COR-L47 (cell line): ENCODE results near the gene ZNF273.
"Not testable (repeated sequence)": the region's sequence is repeated elsewhere in the genome, so short reads cannot be mapped to it uniquely, and the experiment has no call there.

Experiments
- DNase-seq: peaks from one replicate; lab custom pipeline; 2025; lab: John Stamatoyannopoulos, UW

Gene ZNF273

GRCh38 chr7:64944667-64945502 is 41.8 kb downstream of the ZNF273 start:
- not testable (repeated sequence) for DNase-seq

DNA sequence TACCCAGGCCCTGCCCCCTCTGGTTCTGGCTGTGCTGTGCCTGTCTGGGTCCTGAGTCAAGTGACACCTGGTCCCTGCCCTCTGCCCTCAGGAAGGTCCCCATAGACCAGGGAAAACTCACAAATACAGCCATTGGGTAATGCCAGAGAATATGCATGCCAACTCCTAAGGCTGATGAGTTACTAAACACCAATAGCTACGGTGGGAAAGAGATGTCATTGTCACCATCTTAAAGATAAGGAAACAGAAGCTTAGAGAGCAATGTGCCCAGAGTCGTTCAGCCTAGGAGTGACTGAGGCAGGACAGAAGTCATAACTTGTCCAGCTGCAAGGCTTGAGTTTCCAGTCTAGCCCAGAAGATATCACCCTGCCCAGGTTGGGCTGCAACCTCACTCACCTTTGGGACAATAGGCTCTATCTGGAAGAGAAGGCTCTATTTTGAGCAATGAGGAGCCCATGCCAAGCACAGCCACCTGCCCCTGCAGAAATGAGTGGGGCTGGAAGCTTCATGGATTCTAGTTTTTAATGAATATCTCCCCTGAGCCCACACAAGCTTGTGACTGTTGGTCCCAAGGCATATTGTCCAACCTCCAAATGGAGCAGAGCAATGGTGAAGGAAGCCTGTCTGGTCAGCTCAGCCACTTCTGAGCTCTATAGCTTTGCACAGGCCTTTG is 42.6 kb downstream of the ZNF273 start:
- no peak for DNase-seq

DNA sequence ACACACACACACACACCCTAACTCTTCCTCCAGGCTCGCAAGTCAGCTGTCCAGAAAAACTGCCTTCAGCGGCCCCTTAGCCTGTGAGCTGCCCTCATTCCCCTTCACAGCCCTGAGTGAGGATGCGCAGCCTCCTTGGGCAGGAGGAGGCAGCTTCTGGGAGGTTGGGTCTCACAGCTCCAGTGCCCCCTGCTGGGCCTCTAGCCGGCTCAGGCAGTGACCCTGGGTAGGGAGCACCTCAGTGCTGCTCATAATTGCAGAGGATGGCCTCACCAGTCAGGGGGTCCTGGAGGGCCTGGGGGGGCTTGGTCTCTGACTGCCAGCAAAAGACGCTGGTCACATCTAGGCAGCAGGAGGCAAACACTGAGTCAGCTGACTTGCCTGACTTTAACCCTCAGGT is 43.7 kb downstream of the ZNF273 start:
- no peak for DNase-seq

DNA sequence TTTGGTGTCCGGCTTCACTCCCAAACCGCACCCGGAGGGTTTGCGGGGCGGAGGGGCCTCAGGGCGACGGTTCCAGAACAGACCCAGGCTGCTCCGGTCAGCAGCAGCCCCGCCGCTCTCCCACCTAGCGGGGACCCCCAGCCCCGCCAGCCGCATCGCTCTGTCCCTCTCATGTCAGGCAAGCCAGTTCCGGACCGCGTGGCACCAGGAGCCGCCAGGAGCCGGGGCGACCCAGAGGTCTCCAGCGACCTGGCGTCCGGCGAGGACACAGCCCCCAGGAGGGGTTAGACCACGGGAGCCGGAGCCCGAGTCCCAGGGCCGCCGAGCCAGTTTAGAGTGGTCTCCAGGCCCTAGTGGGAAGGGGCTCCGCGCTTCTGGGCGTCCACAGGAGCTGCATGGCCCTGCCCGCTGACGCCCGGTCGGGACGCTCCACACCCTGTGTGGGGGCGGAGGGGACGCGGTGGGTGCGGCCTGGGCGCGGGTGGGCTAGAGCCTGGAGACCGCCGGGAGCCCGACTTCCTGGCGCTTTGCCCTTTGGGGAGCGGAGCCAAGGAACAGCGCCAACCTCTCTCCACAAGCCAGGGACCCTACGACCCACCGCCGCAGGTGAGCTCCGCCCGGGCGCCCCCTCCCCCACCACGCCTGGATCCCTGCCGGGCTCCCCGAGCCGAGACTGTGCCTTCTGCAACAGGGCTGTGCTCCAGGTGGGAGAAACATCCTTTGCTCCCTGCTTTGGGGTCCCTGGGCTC is 44.4 kb downstream of the ZNF273 start:
- DNase-seq = no peak

- not testable (repeated sequence) for DNase-seq
Observed at GRCh38 chr7:64948774-64949173, 45.7 kb downstream of the ZNF273 start.

GRCh38 chr7:64950673-64951072 is 47.6 kb downstream of the ZNF273 start:
- DNase-seq = not testable (repeated sequence)

GRCh38 chr7:64951250-64951848 is 48.3 kb downstream of the ZNF273 start:
- DNase-seq = peak; percentile 43

- peak; percentile 50 for DNase-seq
Observed at GRCh38 chr7:64959072-64959747, 56.1 kb downstream of the ZNF273 start.

- no peak for DNase-seq
Observed at GRCh38 chr7:64965594-64965993, 62.5 kb downstream of the ZNF273 start.

DNA sequence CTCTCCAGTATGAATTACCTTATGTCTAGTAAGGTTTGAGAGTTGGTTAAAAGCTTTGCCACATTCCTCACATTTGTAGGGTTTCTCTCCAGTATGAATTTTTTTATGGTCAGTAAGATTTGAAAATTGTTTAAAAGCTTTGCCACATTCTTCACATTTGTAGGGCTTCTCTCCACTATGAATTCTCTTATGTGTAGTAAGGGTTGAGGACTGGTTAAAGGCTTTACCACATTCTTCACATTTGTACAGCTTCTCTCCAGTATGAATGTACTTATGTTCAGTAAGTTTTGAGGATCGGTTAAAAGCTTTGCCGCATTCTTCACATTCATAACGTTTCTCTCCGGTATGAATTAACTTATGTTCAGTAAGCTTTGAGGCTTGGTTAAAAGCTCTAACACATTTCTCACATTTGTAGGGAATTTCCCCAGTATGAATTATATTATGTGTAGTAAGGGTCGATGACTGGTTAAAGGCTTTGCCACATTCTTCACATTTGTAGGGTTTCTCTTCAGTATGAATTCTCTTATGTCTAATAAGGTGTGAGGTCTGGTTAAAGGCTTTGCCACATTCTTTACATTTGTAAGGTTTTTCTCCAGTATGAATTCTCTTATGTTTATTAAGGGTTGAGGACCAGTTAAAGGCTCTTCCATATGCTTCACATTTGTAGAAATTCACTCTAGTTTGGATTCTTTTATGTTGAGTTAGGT is 75.6 kb downstream of the ZNF273 start:
- DNase-seq = no peak
